GM12865 (cell line): ENCODE measurements around the gene UNC45A.

Experiments
- DNase-seq: peaks from one replicate; pipeline ENCODE4 v3.0.0; 2010; ENCODE audit warnings: low read depth
- H3K4me3 ChIP-seq: 2 replicates; pipeline ENCODE4 v1.5.1; 2011; ENCODE audit warnings: mild to moderate bottlenecking, low read depth, low read length, control low read depth
- TF ChIP-seq, protein P1 (sequence below): IDR thresholded peaks from 2 replicates; pipeline ENCODE4 v1.5.1; 2011; ENCODE audit warnings: low read length, control low read depth, low read depth, inconsistent platforms; ENCODE audit not compliant: insufficient read depth; ENCODE audit errors: missing control alignments

UNC45A gene

DNA sequence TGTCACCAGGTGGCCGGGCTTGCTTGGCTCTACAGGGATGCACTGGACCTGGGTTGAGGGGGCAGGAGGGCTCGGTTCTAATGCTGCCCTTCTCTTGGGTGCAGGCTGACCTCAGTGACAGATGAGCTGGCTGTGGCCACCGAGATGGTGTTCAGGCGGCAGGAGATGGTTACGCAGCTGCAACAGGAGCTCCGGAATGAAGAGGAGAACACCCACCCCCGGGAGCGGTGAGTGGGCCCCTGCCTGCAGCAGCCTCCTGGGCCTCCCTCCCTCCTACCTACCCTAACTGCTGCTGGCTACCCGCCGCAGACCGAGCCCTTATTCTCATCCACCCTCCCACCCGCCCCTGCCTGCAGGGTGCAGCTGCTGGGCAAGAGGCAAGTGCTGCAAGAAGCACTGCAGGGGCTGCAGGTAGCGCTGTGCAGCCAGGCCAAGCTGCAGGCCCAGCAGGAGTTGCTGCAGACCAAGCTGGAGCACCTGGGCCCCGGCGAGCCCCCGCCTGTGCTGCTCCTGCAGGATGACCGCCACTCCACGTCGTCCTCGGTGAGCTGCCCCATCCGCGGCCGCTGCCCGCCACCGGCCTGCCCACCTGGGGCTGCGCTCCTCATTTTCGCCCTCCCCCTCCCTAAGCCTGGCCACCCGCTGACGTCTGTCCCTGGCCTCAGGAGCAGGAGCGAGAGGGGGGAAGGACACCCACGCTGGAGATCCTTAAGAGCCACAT is 45.2 kb upstream of the UNC45A start:
- no peak overlapping the region for H3K4me3 ChIP-seq
- TF ChIP-seq, protein P1, sequence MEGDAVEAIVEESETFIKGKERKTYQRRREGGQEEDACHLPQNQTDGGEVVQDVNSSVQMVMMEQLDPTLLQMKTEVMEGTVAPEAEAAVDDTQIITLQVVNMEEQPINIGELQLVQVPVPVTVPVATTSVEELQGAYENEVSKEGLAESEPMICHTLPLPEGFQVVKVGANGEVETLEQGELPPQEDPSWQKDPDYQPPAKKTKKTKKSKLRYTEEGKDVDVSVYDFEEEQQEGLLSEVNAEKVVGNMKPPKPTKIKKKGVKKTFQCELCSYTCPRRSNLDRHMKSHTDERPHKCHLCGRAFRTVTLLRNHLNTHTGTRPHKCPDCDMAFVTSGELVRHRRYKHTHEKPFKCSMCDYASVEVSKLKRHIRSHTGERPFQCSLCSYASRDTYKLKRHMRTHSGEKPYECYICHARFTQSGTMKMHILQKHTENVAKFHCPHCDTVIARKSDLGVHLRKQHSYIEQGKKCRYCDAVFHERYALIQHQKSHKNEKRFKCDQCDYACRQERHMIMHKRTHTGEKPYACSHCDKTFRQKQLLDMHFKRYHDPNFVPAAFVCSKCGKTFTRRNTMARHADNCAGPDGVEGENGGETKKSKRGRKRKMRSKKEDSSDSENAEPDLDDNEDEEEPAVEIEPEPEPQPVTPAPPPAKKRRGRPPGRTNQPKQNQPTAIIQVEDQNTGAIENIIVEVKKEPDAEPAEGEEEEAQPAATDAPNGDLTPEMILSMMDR: no peak
- DNase-seq: no peak

DNA sequence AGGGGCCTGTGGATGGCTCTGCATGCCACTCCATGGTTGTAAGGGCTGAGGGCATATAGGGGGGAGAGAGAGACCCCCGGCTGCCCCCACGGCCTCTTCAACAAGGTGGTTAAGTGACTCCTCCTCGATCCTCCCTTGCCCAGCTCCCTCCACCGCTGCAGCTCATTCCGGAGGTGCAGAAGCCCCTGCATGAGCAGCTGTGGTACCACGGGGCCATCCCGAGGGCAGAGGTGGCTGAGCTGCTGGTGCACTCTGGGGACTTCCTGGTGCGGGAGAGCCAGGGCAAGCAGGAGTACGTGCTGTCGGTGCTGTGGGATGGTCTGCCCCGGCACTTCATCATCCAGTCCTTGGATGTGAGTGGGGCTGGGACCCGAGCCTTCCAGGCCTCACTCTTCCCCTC is 44.2 kb upstream of the UNC45A start:
- H3K4me3 ChIP-seq: no peak overlapping the region
- DNase-seq: no peak
- TF ChIP-seq, protein P1: no peak

DNA sequence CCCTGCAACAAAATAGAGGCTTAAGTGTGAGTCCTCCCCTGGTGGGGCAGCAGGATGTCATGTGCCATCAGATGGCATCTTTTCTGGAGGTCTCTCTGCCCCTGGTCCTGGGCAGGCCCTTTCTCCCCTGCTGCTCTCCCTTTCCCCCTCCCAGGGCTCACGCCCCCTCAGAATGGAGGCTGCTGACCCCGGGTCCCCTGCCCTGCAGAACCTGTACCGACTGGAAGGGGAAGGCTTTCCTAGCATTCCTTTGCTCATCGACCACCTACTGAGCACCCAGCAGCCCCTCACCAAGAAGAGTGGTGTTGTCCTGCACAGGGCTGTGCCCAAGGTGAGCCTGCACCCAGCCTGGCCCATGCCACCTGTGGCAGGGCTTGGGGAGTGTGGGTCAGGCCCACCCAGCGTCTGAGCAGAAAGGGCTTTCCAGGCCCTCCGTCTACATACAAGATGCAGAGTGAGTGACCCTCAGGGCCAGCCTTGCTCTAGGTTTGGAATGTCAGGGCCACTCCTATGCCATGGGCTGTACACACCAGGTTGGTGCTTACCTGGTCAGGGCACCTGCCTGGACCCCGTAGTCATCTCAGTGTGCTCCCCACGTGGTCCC is 43.6 kb upstream of the UNC45A start:
- TF ChIP-seq, protein P1: no peak
- no peak overlapping the region for H3K4me3 ChIP-seq
- DNase-seq: no peak

DNA sequence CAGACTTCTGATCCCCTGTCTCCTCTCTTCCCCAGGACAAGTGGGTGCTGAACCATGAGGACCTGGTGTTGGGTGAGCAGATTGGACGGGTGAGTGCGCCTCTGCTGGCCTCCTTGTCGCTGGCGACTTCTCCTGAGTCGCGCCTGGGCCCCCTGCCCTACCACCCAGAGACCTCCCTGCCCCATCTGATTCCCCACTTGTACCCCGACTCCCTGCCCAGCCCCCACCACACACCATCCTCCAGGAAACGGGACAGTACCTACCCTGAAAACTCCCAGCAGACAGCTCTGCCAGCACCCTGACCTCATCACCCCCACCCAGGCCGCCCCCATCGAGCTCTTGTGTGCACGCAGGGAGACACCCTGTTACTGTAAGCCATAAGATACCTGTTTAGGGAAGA is 43.1 kb upstream of the UNC45A start:
- no peak for DNase-seq
- TF ChIP-seq, protein P1: no peak
- no peak overlapping the region for H3K4me3 ChIP-seq

DNA sequence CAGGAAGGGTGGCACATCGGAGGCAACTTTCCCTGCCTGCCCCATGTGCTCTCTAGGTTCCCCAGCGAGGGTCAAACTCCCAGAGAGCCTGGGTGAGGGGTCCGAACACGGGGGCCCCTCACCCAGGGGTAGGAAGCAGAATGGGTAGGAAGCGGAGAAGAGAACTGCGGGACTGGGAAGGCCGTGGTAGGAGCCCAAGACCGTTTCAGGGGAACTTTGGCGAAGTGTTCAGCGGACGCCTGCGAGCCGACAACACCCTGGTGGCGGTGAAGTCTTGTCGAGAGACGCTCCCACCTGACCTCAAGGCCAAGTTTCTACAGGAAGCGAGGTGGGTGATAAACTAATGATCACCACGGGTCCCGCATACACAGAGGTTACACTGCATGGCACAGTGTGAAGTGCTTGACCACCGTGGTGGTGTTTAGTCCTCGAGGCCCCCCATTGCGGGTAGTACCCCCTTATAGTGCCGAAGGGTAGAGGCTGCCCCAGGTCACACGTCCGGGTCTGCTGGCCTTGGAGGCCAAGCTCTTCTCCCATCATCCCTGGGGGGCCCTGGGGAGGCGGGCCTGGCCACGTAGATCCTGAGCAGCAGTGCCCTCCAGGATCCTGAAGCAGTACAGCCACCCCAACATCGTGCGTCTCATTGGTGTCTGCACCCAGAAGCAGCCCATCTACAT is 42.4 kb upstream of the UNC45A start:
- no peak for DNase-seq
- TF ChIP-seq, protein P1: no peak
- H3K4me3 ChIP-seq: no peak overlapping the region

DNA sequence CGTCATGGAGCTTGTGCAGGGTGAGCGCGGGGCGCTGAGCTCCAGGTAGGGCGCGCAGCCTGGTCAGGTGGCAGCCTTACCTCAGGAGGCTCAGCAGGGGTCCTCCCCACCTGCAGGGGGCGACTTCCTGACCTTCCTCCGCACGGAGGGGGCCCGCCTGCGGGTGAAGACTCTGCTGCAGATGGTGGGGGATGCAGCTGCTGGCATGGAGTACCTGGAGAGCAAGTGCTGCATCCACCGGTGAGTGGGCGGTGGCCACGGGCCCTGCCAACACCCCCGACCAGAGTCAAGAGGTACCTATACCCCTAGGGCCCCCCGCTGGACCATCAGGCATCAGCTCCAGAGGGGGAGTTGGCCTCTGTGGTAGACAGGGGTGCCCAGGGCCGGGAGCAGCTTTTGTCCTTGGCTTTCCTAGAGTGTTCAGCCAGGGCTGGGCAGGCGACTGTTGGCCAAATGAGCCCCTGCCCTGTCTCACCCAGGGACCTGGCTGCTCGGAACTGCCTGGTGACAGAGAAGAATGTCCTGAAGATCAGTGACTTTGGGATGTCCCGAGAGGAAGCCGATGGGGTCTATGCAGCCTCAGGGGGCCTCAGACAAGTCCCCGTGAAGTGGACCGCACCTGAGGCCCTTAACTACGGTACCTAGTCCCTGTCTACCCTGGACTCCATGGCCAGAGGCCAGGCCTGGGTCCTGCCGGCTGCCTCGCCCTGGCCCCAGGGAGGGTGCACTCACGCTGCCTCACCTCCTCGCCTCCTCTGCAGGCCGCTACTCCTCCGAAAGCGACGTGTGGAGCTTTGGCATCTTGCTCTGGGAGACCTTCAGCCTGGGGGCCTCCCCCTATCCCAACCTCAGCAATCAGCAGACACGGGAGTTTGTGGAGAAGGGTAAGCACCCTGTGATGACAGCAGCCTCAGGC is 41.7 kb upstream of the UNC45A start:
- no peak overlapping the region for H3K4me3 ChIP-seq
- TF ChIP-seq, protein P1: no peak
- DNase-seq: no peak
